ENCODE results near the gene SPNS3.

GRCh38 chr17:4395111-4395478, 38.6 kb upstream of the SPNS3 start:
- TF ChIP-seq CTCF (IDR thresholded peaks at IDR 0.05; ENCODE audit: poor library complexity, severe bottlenecking) (no peak), EP300 (conservative IDR thresholded peaks at IDR 0.05; ENCODE audit: poor library complexity, severe bottlenecking) (no peak)
